Kidney capillary endothelial cell (primary cell): ENCODE measurements around the gene PPP1R1A.
A peak's percentile ranks its signal among the peaks of the same experiment; 100 is the strongest.

Source experiments
- DNase-seq: peaks from one replicate; pipeline ENCODE4 v3.0.0-alpha.2; 2018; ENCODE audit warnings: low spot score

The PPP1R1A gene

DNA sequence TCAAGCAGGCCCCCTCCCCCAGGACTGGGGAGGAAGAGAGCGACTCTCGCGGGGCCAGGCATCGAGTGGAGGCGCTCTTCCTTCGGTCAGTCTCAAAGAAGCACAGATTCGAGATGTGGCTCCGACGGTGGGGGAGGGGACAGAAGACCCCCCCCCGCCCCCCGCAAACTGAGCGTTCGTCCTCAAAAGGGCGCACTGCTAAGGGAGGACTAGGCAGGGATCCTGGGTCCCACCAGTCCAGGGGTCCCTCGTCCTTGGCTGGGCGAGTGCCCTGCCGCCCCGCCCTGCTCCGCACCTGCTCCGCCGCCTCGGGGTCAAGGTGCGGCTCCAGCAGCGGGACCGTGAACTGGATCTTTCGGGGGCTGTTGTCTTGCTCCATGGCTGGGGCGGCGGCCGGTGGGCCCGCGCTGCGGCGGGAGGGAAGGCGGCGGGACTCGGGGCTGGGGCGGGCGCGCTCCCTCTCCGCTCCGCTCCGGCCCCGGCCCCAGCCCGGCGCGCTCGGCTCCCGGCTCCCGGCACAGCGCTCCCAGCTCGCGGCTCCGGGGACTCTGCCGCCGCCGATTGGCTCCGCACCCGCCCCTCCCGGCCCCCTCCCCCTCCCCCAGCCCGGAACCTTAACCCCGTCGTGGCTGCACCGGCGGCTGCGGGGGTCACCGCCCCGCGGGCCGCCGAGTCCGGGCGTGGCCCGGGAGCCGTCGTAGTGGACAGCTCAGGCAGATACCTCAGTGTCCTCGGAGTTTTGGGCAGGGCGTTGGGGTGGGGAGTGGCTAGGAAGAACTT is at the start of gene PPP1R1A:
TSS of gene PPP1R1A (minus strand) at position 550 of the 780 bp plus-strand sequence. CDS start at position 379, 171 bp downstream.
- DNase-seq, result no peak

- no peak for DNase-seq
Measured at GRCh38 chr12:54634795-54635194, 46.3 kb upstream of the PPP1R1A start, which contains the start of gene LACRT. Gene LACRT, minus strand, starts transcription at chr12:54634895. Its CDS starts 54 bp downstream, at chr12:54634841.

GRCh38 chr12:54631988-54632728 is 43.7 kb upstream of the PPP1R1A start:
- no peak for DNase-seq

- DNase-seq, result no peak
Measured at GRCh38 chr12:54631551-54631950, 43.1 kb upstream of the PPP1R1A start.

DNA sequence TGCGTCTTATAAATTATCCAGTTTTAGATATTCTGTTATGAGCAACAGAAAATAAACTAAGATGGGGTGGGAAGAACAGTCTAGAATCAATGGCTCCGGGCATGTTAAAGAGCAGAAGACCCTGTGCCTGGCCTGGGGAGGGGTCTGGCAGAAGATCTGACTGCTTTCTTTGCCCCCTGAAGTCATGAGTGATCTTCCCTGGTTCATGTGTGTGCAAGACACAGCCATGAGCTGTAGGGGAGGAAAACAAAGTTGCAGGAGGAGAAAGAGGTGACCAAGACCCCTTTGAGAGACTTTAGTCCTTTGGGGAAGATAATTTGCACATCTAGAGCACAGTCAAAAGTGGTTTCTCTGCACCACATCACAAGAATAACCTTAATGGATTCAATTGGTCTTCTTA is 41.5 kb upstream of the PPP1R1A start:
- DNase-seq, result no peak

DNA sequence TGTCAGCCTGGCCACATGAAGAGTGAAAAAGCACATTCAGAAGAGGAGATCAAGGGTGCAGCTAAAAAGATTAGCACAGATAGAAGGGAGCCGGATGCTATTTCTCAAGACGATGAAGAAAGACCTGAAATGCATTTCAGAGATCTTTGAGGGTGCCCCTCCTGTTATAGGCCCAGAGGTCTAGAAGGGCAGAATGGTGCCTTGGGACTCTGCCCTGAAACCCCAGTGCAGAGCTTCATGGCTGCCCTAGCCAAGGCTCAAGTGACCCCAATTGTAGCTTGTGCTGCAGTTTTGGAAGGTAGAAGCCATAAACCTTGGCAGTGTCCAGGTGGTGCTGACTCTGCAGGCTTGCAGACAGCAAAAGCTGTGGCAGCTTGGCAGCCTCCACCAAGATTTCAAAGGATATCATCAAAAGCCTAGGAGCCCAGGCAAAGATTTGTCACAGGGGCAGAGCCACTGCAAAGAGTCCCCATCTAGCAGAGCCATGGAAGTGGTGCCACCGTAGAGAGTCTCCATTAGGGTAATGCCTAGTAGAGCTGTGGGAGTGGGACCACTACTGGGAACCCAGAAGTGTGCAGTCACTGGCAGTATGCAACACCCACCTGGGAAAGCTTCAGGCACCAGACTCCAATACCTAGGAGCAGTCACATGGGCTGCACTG is 39.9 kb upstream of the PPP1R1A start:
- no peak for DNase-seq

DNA sequence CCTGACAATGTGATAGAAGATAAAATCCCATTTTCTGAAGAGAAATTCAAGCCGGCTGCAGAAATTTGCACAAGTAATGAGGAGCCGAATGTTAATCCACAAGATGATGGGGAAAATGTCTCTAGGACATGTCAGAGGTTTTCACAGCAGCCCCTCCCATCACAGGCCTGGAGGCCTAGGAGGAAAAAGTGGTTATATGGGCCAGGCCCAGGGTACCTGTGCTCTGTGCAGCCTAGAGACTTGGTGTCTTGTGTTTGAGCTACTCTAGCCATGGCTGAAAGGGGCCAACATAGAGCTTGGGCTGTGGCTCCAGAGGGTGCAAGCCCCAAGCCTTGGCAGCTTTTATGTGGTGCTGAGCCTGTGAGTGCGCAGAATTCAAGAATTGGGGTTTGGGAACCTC is 38.8 kb upstream of the PPP1R1A start:
- DNase-seq, result no peak

DNA sequence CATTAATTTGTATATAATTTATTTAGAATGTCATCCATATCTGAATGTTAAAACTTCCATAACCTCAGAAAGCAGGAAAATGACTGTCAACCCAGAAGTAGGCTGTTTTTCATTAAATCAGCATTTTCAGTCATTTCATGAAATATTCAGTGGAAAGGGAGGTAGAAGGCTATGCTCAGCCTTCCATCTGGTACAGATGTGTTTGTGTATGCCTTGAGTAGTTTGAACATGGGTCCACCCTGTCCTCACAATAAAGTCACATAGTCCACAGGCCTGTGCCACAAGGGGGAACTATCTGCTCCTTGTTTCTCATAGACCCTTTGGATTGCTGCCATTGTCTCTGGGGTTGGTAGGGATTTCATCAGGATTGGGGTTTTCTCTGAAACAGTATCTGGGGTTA is 37.1 kb upstream of the PPP1R1A start:
- no peak for DNase-seq

- no peak for DNase-seq
Measured at GRCh38 chr12:54624315-54625279, 36.1 kb upstream of the PPP1R1A start.

DNA sequence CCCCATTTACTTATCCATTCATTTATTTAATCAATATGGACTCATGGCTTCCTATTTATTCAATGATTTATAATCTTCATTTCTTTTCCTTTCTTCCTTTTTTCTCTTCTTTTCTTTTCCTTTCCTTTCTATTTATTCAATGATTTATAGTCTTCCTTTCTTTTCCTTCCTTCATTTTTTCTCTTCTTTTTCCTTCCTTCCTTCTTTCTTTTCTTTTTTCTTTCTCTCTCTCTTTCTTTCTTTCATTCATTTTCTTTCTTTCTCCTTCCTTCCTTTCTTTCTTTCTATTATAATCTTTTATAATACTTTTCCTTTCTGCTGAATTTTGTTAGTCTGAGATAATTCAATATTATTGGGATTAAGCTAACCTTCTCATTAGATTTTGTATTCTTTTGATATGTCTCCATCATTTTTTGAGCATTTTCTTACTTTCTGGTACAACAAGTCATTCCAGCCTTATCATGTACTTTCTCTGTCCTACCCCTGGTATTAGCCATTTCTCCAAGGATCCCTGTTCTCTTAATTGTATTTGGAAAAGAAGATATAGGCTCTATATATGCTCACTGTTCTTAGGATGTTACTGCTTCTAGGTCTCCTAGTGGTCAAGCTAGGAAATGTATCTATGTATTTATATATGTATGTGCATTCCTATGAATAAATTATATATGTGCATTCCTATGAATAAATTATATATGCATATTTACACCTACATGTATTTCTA is 34.2 kb upstream of the PPP1R1A start:
- peak; percentile 26 for DNase-seq

- no peak for DNase-seq
Measured at GRCh38 chr12:54616933-54617680, 28.6 kb upstream of the PPP1R1A start.

DNA sequence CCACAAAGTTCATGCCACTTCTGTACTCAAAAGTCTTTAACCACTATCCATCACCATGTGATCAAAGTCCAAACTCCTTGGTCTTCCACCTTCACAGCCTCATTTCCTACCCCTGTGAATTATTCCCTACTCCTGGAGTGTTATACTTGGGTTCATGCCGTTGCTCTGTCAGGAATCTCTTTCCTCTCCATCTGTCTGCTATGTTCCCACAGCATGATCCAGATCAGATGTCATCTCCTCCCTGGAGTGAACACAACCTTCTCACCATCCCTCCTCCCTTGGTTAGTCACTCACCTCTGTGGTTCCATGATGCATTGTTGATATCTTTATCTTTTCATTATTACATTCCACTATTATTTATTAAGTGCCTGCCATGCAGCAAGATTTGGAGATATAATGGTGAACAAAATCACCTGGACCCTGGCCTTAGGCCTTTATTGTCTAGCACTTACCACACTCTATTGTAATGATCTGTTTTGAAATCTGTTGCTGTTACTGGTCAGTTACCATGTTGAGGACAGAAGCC is 23.8 kb upstream of the PPP1R1A start:
- no peak for DNase-seq

DNA sequence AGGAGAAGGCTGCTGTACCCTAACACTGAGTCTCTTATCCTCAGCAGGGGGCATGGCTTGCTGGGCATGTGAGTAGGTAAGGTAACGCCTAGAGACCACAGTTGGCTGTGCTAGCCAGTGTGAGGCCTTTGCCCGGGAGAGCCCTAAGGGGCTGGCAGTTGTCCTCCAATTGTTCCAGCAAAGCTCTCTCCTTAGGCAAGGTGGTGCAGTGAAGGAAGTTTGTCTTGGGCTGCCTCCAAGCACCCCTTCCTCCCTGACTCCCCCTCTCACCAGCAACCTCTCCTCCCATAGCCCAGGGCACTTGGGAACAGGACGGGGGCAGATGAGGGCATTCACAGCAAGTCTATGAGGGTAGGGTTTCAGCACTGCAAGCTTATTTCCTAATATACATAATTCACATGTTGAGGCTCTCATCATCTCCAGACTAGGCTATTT is 23.3 kb upstream of the PPP1R1A start:
- DNase-seq, result no peak

- no peak for DNase-seq
Measured at GRCh38 chr12:54608769-54609168, 20.3 kb upstream of the PPP1R1A start.

- no peak for DNase-seq
Measured at GRCh38 chr12:54608156-54608555, 19.7 kb upstream of the PPP1R1A start.

- no peak for DNase-seq
Measured at GRCh38 chr12:54606556-54606955, 18.1 kb upstream of the PPP1R1A start.

DNA sequence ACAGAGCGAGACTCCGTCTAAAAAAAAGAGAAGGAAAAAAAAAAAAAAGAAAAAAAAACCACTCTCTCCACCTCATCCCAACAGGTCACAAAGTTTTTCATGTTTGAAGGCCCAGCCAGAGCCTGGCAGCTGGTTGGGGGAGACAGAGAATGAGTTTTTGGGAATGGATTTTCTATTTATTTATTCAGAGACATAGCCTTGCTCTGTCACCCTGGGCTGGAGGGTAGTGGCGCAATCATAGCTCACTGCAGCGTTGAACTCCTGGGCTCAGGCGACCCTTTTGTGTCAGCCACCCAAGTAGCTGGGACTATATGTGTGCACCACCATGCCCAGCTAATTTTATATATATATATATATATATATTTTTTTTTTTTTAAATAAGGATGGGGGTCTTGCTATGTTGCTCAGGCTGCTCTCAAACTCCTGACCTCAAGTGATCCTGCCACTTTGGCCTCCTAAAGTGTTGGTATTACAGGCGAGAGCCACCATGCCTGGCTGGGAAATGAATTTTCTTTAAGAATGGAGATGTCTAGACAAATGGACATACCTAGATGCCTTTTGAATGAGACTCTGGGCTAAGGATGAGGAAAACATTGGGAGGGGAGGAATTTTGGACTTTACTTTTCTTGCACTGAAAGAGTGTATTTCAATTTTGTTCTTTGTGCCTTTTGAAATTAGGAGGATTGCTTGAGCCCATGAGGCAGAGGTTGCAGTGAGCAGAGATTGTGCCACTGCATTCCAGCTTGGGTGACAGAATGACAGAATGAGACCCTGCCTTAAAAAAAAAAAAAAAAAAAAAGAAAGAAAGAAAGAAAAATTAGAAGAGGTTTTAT is 16.9 kb upstream of the PPP1R1A start:
- no peak for DNase-seq

DNA sequence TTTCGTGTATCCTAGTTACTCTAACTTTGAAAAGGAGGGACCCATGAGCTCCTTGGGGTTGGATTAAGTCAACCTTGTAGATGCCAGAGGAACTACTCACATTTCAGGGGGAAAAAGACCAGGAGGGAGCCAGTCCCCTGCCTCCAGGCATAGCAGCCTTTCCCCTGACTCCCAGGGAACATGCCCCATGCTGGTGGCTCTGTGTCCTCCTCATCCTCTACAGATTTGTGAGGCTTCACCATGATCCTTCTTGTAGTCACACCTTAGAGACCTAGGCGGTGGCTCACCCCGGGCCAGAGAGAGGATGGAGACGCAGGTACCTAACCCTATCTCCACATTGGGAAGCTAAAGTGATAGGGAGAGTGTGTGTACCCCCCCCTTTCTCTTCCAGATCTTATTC is 16.0 kb upstream of the PPP1R1A start:
- no peak for DNase-seq

DNA sequence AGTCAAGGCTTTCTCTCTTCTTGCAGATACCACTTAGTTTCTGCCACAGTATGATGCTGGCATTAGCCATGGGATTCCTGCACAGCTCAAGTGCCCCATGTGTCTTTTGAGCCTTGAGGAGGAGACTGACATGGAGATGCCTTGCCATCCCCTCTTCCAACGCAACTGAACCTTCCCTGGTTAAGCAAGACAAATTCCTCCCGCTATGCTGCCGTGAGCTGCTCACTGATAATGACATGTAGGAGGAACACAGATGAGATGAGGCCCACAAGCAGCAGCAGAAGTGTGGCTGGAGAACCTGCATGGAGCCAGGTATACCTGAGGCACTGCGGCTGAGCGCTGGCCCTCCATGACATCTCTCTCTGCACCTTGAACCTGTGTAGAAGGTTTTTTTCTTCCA is 15.4 kb upstream of the PPP1R1A start:
- DNase-seq, result no peak
